Cardiac fibroblast (primary cell): ENCODE measurements around the gene SARS2.
"Not testable (repeated sequence)": the region's sequence is repeated elsewhere in the genome, so short reads cannot be mapped to it uniquely, and the experiment has no call there.

ENCODE experiments used
- DNase-seq, 2 donors: peaks; one replicate each; pipeline versions ENCODE4 v3.0.0 to v3.0.0-alpha.2; 2010; ENCODE audit warnings: low read depth in 2 of 2
- H3K4me3 ChIP-seq, 2 donors: replicated peaks in 1 of 2; 1 replicate in 1 of 2; 2 replicates in 1 of 2; pipeline ENCODE4 v1.5.1; 2011; ENCODE audit warnings: low read depth in 2 of 2, low read length in 2 of 2, mild to moderate bottlenecking in 2 of 2, moderate library complexity in 1 of 2
- TF ChIP-seq, protein P1 (sequence below): IDR thresholded peaks from one replicate; pipeline ENCODE4 v1.5.1; 2011; ENCODE audit warnings: low read depth, mild to moderate bottlenecking, low read length, inconsistent platforms

SARS2 gene

DNA sequence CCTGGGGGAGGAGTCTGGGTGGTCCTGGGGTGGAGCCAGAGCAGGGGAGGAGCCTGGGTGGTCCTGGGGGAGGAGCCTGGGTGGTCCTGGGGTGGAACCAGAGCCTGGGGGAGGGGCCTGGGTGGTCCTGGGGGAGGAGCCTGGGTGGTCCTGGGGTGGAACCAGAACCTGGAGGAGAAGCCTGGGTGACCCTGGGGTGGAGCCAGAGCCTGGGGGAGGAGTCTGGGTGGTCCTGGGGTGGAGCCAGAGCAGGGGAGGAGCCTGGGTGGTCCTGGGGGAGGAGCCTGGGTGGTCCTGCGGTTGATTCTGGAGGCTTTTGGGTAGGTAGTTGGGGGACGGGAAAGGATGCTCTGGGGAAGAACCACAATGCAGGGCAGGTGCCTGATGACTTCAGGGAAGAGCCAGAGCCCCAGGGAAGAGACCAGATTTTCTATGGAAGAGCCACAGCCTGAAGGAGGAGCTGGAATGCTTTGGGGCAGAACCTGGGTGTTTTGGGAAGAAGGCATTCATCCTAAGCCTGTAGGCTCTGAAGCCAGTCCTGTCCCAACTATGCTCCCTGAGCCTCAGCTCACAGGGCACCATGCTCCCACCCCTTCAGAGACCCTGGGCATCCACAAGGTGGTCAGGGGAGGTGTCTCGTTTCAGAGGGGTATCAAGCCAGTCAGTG, 15.1 kb upstream of the SARS2 start:
- no peak overlapping the region for H3K4me3 ChIP-seq
- no peak for DNase-seq
- TF ChIP-seq, protein P1, sequence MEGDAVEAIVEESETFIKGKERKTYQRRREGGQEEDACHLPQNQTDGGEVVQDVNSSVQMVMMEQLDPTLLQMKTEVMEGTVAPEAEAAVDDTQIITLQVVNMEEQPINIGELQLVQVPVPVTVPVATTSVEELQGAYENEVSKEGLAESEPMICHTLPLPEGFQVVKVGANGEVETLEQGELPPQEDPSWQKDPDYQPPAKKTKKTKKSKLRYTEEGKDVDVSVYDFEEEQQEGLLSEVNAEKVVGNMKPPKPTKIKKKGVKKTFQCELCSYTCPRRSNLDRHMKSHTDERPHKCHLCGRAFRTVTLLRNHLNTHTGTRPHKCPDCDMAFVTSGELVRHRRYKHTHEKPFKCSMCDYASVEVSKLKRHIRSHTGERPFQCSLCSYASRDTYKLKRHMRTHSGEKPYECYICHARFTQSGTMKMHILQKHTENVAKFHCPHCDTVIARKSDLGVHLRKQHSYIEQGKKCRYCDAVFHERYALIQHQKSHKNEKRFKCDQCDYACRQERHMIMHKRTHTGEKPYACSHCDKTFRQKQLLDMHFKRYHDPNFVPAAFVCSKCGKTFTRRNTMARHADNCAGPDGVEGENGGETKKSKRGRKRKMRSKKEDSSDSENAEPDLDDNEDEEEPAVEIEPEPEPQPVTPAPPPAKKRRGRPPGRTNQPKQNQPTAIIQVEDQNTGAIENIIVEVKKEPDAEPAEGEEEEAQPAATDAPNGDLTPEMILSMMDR, result no peak

GRCh38 chr19:38944981-38945506, 14.5 kb upstream of the SARS2 start:
- DNase-seq, result no peak
- TF ChIP-seq, protein P1, result no peak
- no peak overlapping the region for H3K4me3 ChIP-seq

GRCh38 chr19:38942471-38943181, 12.1 kb upstream of the SARS2 start:
- no peak overlapping the region for H3K4me3 ChIP-seq
- TF ChIP-seq, protein P1, result no peak
- no peak for DNase-seq

GRCh38 chr19:38941979-38942378, 11.4 kb upstream of the SARS2 start:
- TF ChIP-seq, protein P1, result no peak
- DNase-seq, result no peak

GRCh38 chr19:38941466-38941865, 10.9 kb upstream of the SARS2 start:
- DNase-seq, result not testable (repeated sequence)

More at GRCh38 chr19:38941979-38942378, 11.4 kb upstream of the SARS2 start:
- no peak overlapping the region for H3K4me3 ChIP-seq

DNA sequence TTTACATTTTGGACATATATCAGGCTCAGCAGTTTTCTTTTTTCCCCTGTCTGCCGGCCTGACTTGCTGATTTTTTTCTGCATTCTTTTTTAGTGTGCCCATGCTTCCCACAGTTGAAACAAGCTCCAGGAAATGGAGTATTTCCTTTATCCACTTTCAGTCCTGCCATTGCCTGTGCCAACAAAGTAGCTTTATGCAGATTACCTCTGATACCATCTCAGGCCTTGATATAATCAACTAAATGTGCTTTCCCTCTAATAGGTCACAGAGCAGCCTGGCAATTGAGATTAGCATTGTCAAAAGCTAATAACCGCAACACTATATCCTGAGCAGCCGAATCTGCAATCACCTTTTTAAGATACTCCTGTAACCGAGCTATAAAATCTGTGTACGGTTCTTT, 9.4 kb upstream of the SARS2 start:
- TF ChIP-seq, protein P1, result no peak
- H3K4me3 ChIP-seq, result no peak overlapping the region
- no peak for DNase-seq

More at GRCh38 chr19:38941466-38941865, 10.9 kb upstream of the SARS2 start:
- H3K4me3 ChIP-seq, result not testable (repeated sequence)

DNA sequence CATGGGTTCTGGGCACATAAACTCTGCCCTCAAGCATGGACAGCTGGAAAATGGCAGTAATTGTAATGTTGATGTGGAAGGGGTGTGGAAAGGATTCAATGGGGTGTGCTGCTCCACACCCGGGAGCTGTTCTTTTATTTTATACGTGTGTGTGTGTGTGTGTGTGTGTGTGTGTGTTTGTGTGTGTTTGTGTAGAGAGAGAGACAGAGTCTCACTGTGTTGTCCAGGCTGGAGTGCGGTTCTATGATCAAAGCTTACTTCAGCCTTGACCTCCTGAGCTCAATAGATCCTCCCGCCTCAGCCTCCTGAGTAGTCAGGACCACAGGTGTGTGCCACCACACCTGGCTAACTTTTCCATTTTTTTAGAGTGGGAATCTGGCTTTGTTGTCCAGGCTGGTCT, 3.0 kb upstream of the SARS2 start:
- DNase-seq, result no peak
- TF ChIP-seq, protein P1, result no peak
- no peak overlapping the region for H3K4me3 ChIP-seq
